Measurements from ENCODE around the gene IPO11. TPM values are rescaled to one million over a fixed set of nuclear protein-coding genes. Genes with fewer than 3 reads are reported as not detected.

IPO11 gene
- total RNA-seq, 1 experiment from 2014 or later: 47.1 TPM

DNA sequence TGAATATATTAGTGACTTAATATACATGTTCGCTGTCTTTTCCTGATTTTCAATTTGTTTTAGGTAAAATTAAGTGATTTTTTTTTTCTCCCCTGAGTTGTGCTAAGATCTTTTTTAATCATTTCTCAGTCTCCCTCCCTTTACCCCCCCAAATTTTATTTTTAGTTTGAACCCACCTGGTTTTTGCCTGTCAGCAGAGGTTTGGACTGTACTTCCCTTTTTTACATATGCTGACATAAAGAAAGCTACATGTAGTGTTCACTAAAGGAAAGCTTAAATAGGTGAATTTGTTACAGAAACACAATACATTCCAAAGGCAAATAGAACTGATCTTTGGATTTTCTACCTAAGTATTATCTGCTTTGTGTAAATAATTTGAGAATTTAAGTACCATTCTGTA, 82.2 kb downstream of the IPO11 start:
- POLR2A ChIA-PET (ENCODE audit: unreplicated experiment): no interaction called here
- TF ChIP-seq, protein P1, sequence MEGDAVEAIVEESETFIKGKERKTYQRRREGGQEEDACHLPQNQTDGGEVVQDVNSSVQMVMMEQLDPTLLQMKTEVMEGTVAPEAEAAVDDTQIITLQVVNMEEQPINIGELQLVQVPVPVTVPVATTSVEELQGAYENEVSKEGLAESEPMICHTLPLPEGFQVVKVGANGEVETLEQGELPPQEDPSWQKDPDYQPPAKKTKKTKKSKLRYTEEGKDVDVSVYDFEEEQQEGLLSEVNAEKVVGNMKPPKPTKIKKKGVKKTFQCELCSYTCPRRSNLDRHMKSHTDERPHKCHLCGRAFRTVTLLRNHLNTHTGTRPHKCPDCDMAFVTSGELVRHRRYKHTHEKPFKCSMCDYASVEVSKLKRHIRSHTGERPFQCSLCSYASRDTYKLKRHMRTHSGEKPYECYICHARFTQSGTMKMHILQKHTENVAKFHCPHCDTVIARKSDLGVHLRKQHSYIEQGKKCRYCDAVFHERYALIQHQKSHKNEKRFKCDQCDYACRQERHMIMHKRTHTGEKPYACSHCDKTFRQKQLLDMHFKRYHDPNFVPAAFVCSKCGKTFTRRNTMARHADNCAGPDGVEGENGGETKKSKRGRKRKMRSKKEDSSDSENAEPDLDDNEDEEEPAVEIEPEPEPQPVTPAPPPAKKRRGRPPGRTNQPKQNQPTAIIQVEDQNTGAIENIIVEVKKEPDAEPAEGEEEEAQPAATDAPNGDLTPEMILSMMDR (conservative IDR thresholded peaks at IDR 0.05): no peak
- no peak for TF ChIP-seq EZH2 (IDR thresholded peaks at IDR 0.05; ENCODE audit: low read depth)
- no peaks in the 10 kb centered on the region for H3K4me1 ChIP-seq (replicated peaks; ENCODE audit: insufficient read depth)
- peaks cover 3% of the 10 kb centered on the region; the same call in 1 of the 2 replicates for H3K36me3 ChIP-seq (ENCODE audit: low read depth)
- H3F3A ChIP-seq (ENCODE audit: insufficient read depth, low read depth): 0 out of 2 replicates have a peak, but pooled peaks cover 3% of the 10 kb centered on the region
- H3K9me3 ChIP-seq (ENCODE audit: insufficient read depth, low read depth): no peaks in the 10 kb centered on the region
- no peaks in the 10 kb centered on the region for H3K9me2 ChIP-seq (ENCODE audit: insufficient read depth)
- CTCF ChIA-PET: no interaction called here
- no peak for DNase-seq
- no peaks in the 10 kb centered on the region for H3K79me2 ChIP-seq (ENCODE audit: low read depth)
- H3K27me3 ChIP-seq (ENCODE audit: insufficient read depth, low read depth): no peaks in the 10 kb centered on the region
- H3K4me2 ChIP-seq: no peak overlapping the region
- intact Hi-C loops (cut with micrococcal nuclease; ENCODE audit: unreplicated experiment): no loop called here
- H4K20me1 ChIP-seq (ENCODE audit: insufficient read depth): no peaks in the 10 kb centered on the region; the same call in 1 of the 2 replicates
- no peak overlapping the region for H2AFZ ChIP-seq
- no TSS peak for BruUV-seq (replicated peaks)
- H3K4me3 ChIP-seq: no peak overlapping the region
- no peak overlapping the region for H3K27ac ChIP-seq

DNA sequence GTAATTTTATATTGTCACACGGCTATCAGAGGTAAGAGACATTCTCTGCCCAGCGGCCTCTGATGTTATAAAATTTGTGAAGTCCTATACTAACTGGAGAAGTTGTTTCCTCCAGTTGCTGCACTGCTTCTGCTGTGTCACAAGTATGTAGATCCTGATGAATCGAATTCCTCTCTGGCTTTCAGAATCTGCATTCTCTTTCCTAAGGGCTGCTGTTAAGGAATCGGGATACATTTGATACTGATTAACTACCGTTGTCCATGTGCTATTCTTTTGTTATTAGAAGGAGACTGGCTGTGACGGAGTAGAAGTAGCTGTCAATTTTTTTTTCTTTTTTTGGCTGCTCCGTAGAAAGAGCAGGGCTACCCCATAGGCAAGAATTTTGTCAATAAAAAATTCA, 84.3 kb downstream of the IPO11 start:
- Histone ChIP-seq H3K27ac (no peak overlapping the region), H3K4me2 (no peak overlapping the region), H3K9me3 (ENCODE audit: insufficient read depth, low read depth) (no peaks in the 10 kb centered on the region), H3K4me1 (replicated peaks; ENCODE audit: insufficient read depth) (no peaks in the 10 kb centered on the region), H3F3A (ENCODE audit: insufficient read depth, low read depth) (0 out of 2 replicates have a peak, but pooled peaks cover 3% of the 10 kb centered on the region), H3K9me2 (ENCODE audit: insufficient read depth) (no peaks in the 10 kb centered on the region), H3K79me2 (ENCODE audit: low read depth) (no peaks in the 10 kb centered on the region), H4K20me1 (ENCODE audit: insufficient read depth) (no peaks in the 10 kb centered on the region), H3K27me3 (ENCODE audit: insufficient read depth, low read depth) (no peaks in the 10 kb centered on the region), H2AFZ (no peak overlapping the region), H3K4me3 (no peak overlapping the region), H3K36me3 (ENCODE audit: low read depth) (peaks cover 3% of the 10 kb centered on the region; the same call in 1 of the 2 replicates)
- TF ChIP-seq, protein P1 (conservative IDR thresholded peaks at IDR 0.05): no peak
- TF ChIP-seq EZH2 (IDR thresholded peaks at IDR 0.05; ENCODE audit: low read depth): no peak
- no TSS peak for BruUV-seq (replicated peaks)
- intact Hi-C loops (cut with micrococcal nuclease; ENCODE audit: unreplicated experiment): no loop called here
- ChIA-PET POLR2A (ENCODE audit: unreplicated experiment) (no interaction called here), CTCF (no interaction called here)
- no peak for DNase-seq

DNA sequence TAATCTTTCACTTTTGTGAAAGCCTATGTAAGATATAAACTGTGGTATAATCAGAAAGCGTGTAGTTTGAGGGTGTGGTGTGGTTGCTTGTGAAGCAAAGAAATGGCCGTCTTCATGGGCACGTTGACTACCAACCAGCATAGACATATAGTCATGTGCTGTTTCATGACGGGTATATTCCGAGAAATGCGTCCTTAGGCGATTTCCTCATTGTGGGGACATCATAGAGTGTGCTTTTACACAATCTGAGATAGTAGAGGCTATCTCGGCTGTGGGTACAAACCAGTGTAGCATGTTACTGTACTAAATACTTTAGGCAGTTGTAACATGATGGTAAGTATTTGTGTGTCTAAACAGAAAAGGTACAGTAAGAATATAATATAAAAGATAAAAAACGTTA, 86.4 kb downstream of the IPO11 start:
- H3K9me2 ChIP-seq (ENCODE audit: insufficient read depth): no peaks in the 10 kb centered on the region
- intact Hi-C loops (cut with micrococcal nuclease; ENCODE audit: unreplicated experiment): no loop called here
- no peaks in the 10 kb centered on the region for H3K4me1 ChIP-seq (replicated peaks; ENCODE audit: insufficient read depth)
- H3K4me3 ChIP-seq: no peak overlapping the region
- no TSS peak for BruUV-seq (replicated peaks)
- TF ChIP-seq, protein P1 (conservative IDR thresholded peaks at IDR 0.05): no peak
- no peak for TF ChIP-seq EZH2 (IDR thresholded peaks at IDR 0.05; ENCODE audit: low read depth)
- ChIA-PET CTCF (no interaction called here), POLR2A (ENCODE audit: unreplicated experiment) (no interaction called here)
- peaks cover under 1% of the 10 kb centered on the region; the same call in 1 of the 2 replicates for H3K36me3 ChIP-seq (ENCODE audit: low read depth)
- H3K79me2 ChIP-seq (ENCODE audit: low read depth): no peaks in the 10 kb centered on the region
- no peak for DNase-seq
- H3F3A ChIP-seq (ENCODE audit: insufficient read depth, low read depth): 0 out of 2 replicates have a peak, but pooled peaks cover 3% of the 10 kb centered on the region
- no peaks in the 10 kb centered on the region for H3K9me3 ChIP-seq (ENCODE audit: insufficient read depth, low read depth)
- no peak overlapping the region for H3K27ac ChIP-seq
- H4K20me1 ChIP-seq (ENCODE audit: insufficient read depth): no peaks in the 10 kb centered on the region
- no peaks in the 10 kb centered on the region for H3K27me3 ChIP-seq (ENCODE audit: insufficient read depth, low read depth)
- H3K4me2 ChIP-seq: no peak overlapping the region
- H2AFZ ChIP-seq: no peak overlapping the region
